HG03378 (cell line): Measurements from ENCODE around the gene ELMO1.

Experiments used
- ATAC-seq: cut with Tn5 transposase; IDR thresholded peaks from one replicate; pipeline ENCODE4 v1.9.1; 2021; ENCODE audit warnings: mild to moderate bottlenecking, moderate library complexity; ENCODE audit not compliant: unreplicated experiment

ELMO1 gene

GRCh38 chr7:36821617-36822016 is 627.0 kb downstream of the ELMO1 start:
- ATAC-seq = no peak

GRCh38 chr7:36820527-36821170 is 628.0 kb downstream of the ELMO1 start:
- ATAC-seq = no peak

- ATAC-seq = no peak
These were observed 629.0 kb downstream of the ELMO1 start for GRCh38 chr7:36819639-36820038.

- ATAC-seq = no peak
These were observed 634.4 kb downstream of the ELMO1 start for GRCh38 chr7:36814311-36814710.

- ATAC-seq = no peak
These were observed 636.9 kb downstream of the ELMO1 start for GRCh38 chr7:36811807-36812206.

- ATAC-seq = no peak
These were observed 638.2 kb downstream of the ELMO1 start for GRCh38 chr7:36810489-36810888.

GRCh38 chr7:36810032-36810431 is 638.6 kb downstream of the ELMO1 start:
- no peak for ATAC-seq

GRCh38 chr7:36809510-36809909 is 639.2 kb downstream of the ELMO1 start:
- no peak for ATAC-seq

- ATAC-seq = no peak
These were observed 639.6 kb downstream of the ELMO1 start for GRCh38 chr7:36809086-36809485.

- ATAC-seq = no peak
These were observed 641.8 kb downstream of the ELMO1 start for GRCh38 chr7:36806891-36807290.
